Kidney tubule cell (primary cell): Measurements from ENCODE around the gene KRTAP1-4.
"Not testable (repeated sequence)": the region's sequence is repeated elsewhere in the genome, so short reads cannot be mapped to it uniquely, and the experiment has no call there.

Experiments used
- DNase-seq: peaks from one replicate; pipeline ENCODE4 v3.0.0-alpha.2; 2018; ENCODE audit warnings: low spot score

KRTAP1-4 gene

DNA sequence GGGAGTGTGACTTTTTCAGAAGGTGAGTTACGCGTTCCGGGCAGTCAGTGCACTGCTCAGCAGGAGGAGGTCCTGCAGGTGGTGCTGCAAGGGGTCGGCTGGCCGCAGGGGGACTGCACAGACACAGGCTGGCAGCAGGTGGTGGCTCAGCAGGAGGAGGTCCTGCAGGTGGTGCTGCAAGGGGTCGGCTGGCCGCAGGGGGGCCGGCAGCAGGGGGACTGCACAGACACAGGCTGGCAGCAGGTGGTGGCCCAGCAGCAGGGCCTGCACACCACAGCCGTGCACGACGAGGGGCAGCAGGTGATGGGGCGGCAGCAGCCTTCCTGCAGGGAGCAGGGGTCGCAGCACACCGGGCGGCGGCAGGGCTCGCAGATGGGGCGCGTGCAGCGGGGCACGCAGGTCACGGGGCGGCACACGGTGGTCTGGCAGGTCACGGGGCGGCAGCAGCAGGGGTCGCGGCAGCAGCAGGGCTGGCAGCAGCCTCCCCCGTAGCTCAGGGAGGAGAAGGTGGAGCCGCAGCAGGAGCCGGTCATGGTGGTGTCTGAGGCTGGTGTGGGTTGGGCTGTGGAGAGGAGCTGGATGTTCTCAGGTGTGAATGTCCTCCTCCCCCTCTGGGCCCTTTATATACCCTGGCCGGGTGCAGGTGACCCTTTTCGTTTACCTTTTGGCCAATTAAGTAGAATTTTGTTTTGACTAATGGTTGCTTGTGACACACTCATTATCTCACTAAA, 16.9 kb upstream of the KRTAP1-4 start, which contains the start of gene KRTAP2-1:
KRTAP2-1 (minus strand) TSS at position 582 of the 731 bp plus-strand sequence; CDS start at position 533, 49 bp downstream.
- DNase-seq: not testable (repeated sequence)

DNA sequence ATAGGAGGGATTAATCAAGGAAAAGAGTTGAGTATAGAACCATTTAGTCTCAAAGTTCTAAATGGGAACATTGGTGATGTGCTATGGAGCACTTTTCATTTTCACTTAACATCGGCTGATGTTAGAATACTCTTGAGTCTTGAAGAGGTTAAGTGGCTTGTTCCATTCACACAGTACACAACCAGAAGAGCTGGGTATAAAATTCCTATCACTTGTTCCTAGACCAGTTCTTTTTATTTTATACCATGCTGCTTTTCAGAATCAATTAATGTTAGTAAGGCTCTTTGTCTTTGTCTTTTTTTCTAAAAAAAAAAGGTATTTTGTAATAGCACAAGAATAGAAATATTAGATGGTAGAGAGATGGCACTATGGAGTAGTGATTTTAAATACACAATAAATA, 13.0 kb upstream of the KRTAP1-4 start:
- DNase-seq: no peak

DNA sequence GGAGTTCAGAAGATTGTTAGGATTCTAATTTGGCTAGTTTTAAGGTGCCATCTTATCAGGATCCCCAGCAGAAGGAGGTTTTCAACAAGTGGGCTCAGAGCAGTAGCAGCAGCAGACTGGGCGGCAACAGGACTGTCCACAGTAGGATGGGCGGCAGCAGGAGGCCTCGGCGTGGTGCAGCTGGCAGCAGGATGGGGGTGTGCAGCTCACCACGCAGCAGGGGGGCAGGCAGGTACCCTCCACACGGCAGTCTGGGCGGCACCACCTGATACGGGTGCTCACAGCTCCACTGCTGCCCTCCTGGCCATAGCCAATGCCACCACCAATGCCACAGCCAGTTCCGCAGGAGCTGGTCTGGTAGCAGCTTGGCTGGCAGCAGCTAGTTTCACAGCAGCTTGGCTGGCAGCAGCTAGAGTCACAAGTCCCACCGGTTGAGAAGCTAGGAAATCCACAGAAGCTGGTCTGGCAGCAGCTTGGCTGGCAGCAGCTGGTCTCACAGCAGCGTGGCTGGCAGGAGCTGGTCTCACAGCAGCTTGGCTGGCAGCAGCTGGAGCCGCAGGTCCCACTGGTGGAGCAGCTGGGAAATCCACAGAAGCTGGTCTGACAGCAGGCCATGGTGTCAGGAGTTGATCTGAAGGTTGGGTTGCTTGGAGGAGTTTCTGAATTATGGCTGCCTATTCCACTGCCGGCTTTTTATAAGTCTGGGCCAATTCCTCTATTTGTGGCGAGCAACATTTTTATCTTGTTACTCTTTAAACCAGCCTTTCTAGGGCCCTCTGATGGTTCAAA, 11.0 kb upstream of the KRTAP1-4 start, which contains the start of gene KRTAP1-1:
KRTAP1-1 (minus strand) TSS at position 668 of the 789 bp plus-strand sequence; CDS start at position 615, 53 bp downstream.
- peak; percentile 47 for DNase-seq

DNA sequence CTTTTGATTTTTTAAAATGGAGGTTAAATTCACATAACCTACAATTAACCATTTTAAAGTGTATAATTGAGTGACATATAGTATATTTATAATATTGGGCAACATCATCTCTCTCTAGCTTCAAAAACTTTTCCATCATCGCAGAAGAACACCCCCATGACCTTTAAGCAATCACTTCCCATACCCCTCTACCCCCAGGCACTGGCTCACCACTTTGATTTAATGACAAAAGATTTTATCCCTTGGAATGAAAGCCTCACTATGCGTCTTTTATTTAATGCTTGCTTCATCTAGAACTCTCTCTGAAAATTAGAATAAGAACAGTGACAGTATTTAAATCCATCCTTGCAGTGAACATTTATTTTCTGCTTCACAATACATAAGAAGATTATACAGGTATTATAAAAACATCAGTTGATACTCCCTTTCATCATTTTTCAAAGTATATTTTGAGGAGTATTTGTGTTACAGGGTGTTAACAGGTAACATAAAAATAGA, 7.9 kb upstream of the KRTAP1-4 start:
- DNase-seq: no peak

DNA sequence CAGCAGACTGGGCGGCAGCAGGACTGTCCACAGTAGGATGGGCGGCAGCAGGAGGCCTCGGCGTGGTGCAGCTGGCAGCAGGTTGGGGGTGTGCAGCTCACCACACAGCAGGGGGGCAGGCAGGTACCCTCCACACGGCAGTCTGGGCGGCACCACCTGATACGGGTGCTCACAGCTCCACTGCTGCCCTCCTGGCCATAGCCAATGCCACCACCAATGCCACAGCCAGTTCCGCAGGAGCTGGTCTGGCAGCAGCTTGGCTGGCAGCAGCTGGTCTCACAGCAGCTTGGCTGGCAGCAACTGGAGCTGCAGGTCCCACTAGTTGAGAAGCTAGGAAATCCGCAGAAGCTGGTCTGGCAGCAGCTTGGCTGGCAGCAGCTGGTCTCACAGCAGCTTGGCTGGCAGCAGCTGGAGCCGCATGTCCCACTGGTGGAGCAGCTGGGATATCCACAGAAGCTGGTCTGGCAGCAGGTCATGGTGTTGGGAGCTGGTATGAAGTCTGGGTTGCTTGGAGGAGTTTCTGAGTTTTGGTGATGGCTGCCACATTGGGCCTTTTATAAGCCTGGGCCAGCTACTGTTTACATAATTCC, 4.4 kb upstream of the KRTAP1-4 start, which contains the start of gene KRTAP1-3:
KRTAP1-3 (minus strand) TSS at position 529 of the 590 bp plus-strand sequence; CDS start at position 476, 53 bp downstream.
- DNase-seq: not testable (repeated sequence)

DNA sequence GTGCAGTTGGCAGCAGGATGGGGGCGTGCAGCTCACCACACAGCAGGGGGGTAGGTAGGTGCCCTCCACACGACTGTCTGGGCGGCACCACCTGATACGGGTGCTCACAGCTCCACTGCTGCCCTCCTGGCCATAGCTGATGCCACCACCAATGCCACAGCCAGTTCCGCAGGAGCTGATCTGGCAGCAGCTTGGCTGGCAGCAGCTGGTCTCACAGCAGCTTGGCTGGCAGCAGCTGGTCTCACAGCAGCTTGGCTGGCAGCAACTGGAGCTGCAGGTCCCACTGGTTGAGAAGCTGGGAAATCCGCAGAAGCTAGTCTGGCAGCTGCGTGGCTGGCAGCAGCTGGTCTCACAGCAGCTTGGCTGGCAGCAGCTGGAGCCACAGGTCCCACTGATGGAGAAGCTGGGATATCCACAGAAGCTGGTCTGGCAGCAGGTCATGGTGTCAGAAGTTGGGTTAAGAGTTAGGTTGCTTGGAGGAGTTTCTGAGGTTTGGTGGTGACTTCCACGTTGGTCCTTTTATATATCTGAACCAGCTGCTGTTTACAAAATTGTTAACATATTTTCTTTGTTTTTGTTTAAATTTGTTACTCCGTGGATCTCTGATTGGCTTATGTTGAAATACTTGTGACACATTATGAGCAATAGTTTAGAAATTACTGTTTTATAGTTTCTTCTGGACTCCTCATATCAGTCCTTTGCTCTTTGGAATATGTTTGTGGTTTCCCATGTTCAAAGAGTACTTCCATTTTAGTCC, 3.1 kb downstream of the KRTAP1-4 start, which contains the start of gene KRTAP1-5:
KRTAP1-5 (minus strand) TSS at position 494 of the 757 bp plus-strand sequence; CDS start at position 441, 53 bp downstream.
- no peak for DNase-seq

DNA sequence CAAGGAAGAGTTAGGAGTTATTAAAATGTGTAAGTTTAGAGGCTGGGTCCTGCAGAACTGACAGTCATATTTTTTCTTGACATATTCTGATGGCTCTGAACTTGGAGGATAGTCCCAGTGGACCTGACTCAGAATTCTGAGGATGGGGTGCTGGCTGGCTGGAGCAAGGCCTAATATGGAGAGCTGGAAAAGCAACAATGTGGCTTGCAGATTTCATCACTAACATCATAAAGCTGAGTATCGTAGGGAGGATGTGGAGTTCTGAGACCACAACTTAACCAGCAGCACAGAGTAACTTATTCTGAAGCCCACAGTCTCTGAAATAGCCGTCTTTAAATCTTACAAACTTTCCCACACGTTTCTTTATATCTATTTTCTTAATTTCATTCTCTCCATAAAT, 5.3 kb downstream of the KRTAP1-4 start:
- no peak for DNase-seq

DNA sequence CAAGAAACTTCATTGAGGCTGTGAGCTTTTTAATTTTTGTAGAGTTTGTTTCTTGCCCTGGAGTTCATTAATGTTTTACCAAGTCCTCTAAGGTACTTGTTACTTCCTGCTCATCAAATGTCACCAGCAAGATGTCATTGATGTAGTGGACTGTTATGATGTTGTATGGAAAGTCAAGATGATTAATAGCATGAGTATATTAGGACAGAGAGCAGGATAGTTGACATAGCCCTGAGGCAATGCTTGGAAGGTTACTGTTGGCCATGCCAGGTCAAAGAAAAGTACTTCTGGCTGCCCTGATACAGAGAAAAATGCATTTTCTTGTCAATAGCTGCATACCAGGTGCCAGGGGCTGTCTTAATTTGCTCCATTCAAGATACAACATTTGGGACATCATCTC, 9.7 kb downstream of the KRTAP1-4 start:
- DNase-seq: peak; percentile 72

DNA sequence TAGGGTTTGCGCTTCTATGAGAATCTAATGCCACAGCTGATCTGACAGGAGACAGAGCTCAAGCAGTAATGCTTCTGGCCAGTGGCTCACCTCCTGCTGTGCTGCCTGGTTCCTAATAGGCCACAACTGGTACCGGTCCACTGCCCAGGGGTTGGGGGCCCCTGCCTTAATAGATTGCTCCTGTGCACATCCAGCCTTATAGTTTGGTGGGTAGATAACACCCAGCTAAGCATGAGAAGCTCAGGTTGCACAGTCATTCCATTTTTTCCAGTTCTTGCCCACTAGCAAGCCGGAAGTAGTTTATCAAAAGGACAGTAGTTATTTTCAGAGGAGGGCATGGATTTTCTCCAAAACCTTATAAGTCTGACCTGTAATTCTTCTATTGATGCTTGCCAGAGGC, 10.6 kb downstream of the KRTAP1-4 start:
- no peak for DNase-seq

DNA sequence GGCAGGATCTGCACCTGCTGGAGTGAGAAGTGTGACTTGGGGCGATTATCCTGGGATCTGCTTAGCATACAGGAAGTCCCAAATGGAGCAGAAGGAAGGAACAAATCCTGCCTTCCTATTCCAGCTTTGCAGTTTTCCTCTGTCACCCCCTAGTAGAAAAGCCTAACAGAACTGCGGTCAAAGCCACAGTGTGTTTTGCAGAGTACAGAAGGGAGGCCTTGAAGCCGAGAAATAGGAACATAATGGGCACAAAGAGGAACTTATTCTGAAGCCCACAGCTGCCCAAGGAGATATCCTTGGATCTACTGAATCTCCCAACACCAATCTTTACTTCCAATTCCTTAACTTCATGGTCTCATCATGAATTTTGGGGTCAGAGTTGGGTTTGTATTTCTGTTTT, 11.5 kb downstream of the KRTAP1-4 start:
- no peak for DNase-seq

DNA sequence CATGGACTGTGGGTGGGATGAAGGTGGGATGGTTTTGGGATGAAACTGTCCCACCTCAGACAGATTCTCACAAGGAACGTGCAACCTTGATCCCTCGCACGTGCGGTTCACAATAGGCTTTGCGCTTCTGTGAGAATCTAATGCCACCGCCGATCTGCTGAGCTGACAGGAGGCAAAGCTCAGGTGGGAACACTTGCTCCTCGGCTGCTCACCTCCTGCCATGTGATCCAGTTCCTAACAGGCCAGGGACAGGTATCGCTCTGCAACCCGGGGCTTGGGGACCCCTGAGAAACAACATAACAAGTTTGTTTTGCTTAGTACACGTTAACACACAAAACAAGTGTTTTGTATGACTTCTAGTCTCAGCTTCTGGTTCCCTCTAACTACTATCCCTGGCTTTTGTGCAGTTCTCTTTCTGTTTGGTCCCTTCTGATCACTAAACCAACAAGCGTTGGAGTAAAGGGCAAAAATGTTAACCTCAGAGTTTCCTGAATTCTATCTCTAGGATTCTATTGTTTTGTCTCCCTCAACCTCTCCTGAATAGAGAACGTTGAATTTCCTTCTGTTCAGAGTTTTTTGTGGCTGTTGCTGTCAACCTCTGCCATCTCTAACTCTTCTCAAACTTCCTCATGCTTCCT, 13.3 kb downstream of the KRTAP1-4 start:
- no peak for DNase-seq

DNA sequence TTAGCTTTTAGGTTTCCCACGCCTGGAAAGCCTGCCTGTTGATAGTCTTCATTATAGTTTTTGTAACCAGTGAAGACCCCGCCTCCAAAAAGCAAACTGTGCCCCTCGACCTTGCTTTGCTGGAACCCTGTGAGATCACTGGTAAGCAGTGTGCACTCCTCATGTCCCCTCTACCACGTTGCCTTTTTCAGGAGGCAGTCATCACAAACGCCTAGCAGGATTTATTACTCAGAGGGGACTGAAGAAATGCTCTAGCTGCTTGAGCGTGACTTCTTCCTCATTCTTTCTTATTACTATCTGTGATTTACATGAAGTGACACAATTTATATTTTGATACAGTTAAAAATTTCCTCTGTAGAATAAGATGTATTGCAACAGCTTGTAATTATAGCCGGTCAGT, 14.5 kb downstream of the KRTAP1-4 start:
- DNase-seq: peak; percentile 80

DNA sequence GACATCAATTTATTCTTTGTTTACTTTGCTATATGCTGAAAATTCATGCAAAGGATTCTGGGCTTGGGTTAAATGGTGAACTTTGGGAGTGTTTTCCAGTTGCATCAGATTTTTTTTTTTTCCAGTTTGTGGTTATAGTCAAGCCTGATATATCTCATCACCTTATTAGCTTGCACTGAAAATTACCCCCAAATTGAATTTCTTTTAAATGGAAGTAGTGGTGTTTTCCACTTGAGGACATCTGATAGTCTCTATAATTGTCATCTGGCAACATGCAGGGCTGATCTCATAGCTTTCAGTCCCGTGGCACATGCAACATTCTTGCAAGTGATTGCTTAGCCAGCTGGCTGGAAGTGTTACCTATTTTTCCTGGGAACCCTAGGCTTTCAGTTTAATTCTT, 16.4 kb downstream of the KRTAP1-4 start:
- peak; percentile 8 for DNase-seq

DNA sequence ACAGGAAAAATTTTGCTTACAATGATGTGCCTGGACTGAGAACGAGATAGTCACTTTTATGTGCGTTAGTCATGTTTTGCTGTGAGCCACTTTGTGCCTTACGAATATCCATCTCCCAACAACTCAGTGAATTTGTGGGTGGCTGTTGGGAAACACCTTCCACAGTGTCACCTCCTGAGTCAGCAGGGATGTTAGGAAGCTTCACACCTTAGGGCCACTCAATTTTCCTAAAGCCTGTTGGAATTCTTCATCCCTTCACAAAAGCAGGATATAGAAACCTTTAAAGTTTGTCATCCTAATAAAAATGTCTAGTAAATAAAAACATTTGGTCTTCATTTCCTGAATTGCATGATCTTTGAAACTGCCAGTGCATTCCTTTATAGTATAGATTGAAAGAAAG, 16.8 kb downstream of the KRTAP1-4 start:
- peak; percentile 31 for DNase-seq

DNA sequence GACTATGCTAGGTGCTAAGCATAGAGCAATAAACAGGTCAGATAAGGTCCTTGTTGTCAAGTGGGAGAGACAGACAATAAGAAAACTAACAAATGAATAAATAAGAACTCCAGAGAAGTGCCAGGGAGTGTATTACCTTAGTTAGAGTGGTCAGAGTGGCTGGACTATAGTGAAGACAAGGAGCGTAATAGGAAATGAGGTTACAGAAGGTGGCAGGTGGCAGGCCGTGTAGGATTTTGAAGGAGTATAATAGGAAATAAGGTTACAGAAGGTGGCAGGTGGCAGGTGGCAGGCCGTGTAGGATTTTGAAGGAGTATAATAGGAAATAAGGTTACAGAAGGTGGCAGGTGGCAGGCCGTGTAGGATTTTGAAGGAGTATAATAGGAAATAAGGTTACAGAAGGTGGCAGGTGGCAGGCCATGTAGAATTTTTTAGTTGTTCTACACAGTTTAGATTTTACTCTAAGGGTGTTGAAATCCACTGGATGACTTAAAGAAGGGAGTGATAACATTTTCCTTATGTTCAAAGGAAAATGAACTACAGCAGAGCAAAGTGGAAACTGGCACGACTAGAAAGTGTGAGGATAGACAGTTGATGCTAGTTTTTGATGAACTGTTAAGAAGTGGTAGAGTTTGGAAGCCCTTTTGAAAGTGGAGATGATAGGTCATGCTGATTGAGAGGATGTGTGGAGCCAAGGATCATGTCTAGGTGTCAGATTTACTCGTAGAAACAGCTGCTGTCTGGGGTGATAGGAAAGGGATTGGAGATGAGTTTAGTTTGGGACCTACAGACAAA, 17.5 kb downstream of the KRTAP1-4 start:
- no peak for DNase-seq

DNA sequence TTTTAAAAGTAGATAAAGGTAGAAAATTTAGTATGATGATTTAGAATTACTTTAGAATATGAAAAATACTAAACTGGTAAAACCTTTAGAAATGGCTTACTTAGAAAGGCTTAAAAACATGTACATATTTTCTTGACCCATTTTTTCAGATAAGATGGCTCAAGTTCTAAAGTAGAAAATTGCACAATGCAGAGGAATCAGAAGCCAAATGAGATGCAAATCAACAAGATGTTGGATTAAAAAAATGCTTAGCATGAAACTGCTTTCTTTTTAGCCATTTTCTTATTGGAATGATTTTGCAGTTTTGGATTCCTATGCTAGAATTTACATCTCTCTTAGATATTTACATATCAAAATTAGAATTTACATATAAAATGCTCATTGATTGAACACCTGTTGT, 19.6 kb downstream of the KRTAP1-4 start:
- DNase-seq: no peak

DNA sequence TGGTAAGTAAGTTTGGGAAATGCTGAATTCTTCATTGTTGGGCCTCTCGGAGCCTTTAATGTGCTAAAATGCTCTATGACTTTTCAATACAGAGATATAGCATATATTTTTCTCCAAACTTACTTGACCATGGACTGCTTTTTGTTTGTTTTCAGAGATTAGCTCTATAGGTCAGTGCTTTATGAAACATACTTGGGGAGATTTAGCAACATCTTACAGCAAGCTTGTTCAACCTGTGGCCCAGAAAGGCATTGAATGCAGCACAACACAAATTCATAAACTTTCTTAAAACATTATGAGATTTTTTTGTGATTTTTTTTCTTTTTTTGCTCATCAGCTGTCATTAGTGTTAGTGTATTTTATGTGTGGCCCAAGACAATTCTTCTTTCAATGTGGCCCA, 20.1 kb downstream of the KRTAP1-4 start:
- DNase-seq: no peak

DNA sequence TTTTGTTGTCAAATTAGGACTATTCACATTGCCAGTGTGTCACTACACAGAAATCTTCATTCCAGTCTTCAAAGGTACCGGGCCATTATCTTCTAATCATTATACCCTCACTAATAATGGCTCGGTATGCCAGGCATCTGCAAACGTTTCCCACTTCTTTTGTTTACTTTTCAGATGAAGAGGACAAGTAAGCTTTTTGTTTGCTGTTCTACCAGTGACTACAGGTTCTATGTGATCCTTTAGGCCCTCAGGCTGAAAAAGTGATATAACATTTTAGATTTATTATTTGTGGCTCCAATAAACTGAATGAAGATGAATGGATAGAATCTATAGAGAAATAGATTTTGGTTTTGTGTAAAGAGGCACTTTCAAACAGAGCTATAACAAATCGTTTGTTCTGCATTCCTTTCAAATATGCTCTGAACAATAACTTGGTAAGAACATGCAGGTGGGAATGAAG, 20.7 kb downstream of the KRTAP1-4 start:
- peak; percentile 12 for DNase-seq

DNA sequence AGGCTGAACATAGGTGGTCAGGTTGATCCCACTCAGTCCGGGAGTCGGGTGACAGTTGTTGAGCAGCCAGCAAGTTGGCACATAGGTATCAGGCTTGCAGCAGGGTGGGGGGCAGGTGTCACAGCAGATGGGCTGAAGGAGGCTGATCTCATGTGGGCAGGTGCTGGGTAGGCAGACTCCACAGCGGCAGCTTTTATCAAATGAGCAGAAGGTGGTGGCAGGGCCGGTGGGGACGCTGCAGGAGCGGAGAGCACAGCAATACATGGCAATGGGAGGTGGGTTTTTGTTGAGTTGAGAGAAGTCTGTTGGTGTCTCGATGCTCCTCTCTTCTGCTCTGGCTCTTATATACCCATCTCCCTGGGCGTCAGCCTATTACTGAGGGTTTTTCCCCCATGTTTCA, 21.2 kb downstream of the KRTAP1-4 start, which contains the start of gene KRTAP3-1:
KRTAP3-1 (minus strand) TSS at position 318 of the 400 bp plus-strand sequence; CDS start at position 264, 54 bp downstream.
- no peak for DNase-seq

DNA sequence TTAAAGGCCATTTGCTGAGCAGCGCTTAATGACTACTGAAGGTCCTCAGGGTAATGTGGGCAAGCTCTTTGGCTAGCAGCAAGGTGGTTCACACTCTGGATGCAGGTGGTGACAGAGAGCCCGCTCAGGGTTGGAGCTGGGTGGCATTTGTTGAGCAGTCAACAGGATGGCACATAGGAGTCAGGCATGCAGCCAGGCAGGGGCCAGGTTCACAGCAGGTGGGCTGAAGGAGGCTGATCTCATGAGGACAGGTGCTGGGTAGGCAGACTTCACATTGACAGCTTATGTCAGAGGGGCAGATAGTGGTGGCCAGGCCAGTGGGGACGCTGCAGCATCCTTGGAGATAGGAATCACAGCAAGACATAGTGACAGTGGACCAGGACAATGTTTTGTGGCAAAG, 25.6 kb downstream of the KRTAP1-4 start:
- no peak for DNase-seq
